ENCODE data around the gene FNDC3B. TPM values are rescaled to one million over a fixed set of nuclear protein-coding genes. Genes with fewer than 3 reads are reported as not detected.

The FNDC3B gene
- total and polyA plus RNA-seq, 2 of the 8 experiments (the other 6 are each of a cell fraction or from before 2014, with no cell fraction given): 14.1 to 44.4 TPM

DNA sequence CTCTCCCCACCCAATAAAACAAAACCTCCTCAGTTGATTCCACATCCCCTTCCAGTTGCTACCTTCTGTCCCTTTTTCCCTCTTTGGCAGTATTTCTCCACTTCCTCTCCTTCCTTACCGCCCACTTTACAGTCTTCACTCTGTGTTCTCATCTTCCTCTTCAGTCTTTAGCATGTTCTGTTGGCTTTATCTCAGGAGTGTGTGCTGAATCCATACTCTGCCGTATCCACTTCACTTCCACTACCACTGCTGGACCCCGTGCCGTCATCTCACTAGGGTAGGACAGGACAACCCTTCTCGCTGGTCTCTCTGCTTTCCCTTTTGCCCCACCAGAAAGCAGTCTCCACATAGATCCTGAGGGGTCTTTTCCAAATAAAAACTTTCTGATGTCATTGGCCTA is 74.3 kb downstream of the FNDC3B start:
- Histone ChIP-seq H3K18ac (ENCODE audit: extremely low read depth, low read length) (no peak overlapping the region), H4K8ac (ENCODE audit: extremely low read depth, insufficient read depth, low read length) (no peak overlapping the region), H2BK5ac (ENCODE audit: low read depth, low read length) (peak overlapping the region; percentile 22; the same call in 1 of the 2 replicates), H2AFZ (ENCODE audit: low read length) (no peak overlapping the region), H3K36me3 (ENCODE audit: control insufficient read depth in 2 of 4, insufficient read depth in 4 of 4, low read length in 3 of 4) (peaks cover 0 to 17% (median 11%) of the 10 kb centered on the region in 4 experiments; a peak in 5 of 8 replicates), H3K79me2 (ENCODE audit: control insufficient read depth in 1 of 2, insufficient read depth in 2 of 2, low read length in 2 of 2) (peaks cover 0 to 33% of the 10 kb centered on the region in 2 experiments), H3K23ac (ENCODE audit: insufficient read length) (no peak overlapping the region), H4K5ac (ENCODE audit: insufficient read length, low read depth, low read length) (no peak overlapping the region), H3K27me3 (replicated peaks in 1 of 4; ENCODE audit: control insufficient read depth in 3 of 4, extremely low read depth in 1 of 4, insufficient read depth in 3 of 4, low read length in 3 of 4) (no peaks in the 10 kb centered on the region), H2BK20ac (ENCODE audit: low read length) (no peak overlapping the region), H3K27ac (ENCODE audit: low read depth, low read length) (no peak overlapping the region), H3K4me1 (replicated peaks in 1 of 4; ENCODE audit: control insufficient read depth in 3 of 4, insufficient read depth in 4 of 4, low read length in 3 of 4) (peaks cover 0 to 9% (median 4%) of the 10 kb centered on the region in 4 experiments; a peak in 2 of 7 replicates), H2AK5ac (ENCODE audit: low read depth, low read length) (no peak overlapping the region), H3K56ac (replicated peaks; ENCODE audit: insufficient read length, low read depth, low read length) (no peak overlapping the region), H3K23me2 (ENCODE audit: low read depth, low read length) (no peaks in the 10 kb centered on the region), H3K9me3 (ENCODE audit: insufficient read depth in 2 of 2, low read depth in 1 of 2, low read length in 1 of 2) (no peaks in the 10 kb centered on the region), H3K9ac (replicated peaks in 1 of 4; ENCODE audit: extremely low read depth in 1 of 4, low read depth in 3 of 4, low read length in 3 of 4) (no peak overlapping the region), H3K4me3 (ENCODE audit: extremely low read depth in 1 of 4, insufficient read depth in 2 of 4, low read depth in 3 of 4, low read length in 4 of 4) (no peak overlapping the region), H2BK15ac (ENCODE audit: low read length) (no peak overlapping the region), H3K4ac (replicated peaks; ENCODE audit: insufficient read length, low read depth, low read length) (no peak overlapping the region), H3K14ac (ENCODE audit: insufficient read length) (no peak overlapping the region), H2BK120ac (replicated peaks; ENCODE audit: low read depth, low read length) (no peak overlapping the region), H4K91ac (replicated peaks; ENCODE audit: insufficient read length, low read length) (no peak overlapping the region), H4K20me1 (replicated peaks in 1 of 2; ENCODE audit: control insufficient read depth in 1 of 2, insufficient read depth in 2 of 2, low read length in 2 of 2) (no peaks in the 10 kb centered on the region), H3K79me1 (ENCODE audit: low read depth, low read length) (no peaks in the 10 kb centered on the region; the same call in 1 of the 2 replicates), H2BK12ac (ENCODE audit: low read depth, low read length) (no peak overlapping the region; the same call in 1 of the 2 replicates), H3K4me2 (ENCODE audit: insufficient read depth in 1 of 2, low read depth in 2 of 2, low read length in 2 of 2) (no peak overlapping the region)
- FAIRE-seq (no peak), DNase-seq (ENCODE audit: low read depth in 1 of 2, low spot score in 2 of 2) (no peak)
- CTCF ChIA-PET (ENCODE audit: partially characterized antibody): interaction anchor here (1.0 kb wide), 1 partner anchor 26 kb away, joined by 5 read pairs; no protein-coding TSS in a partner anchor
- WGBS, 2 experiments (ENCODE audit: extremely low coverage in 1 of 2, insufficient coverage in 1 of 2, insufficient read length in 1 of 2, insufficient replicate concordance in 2 of 2, low coverage in 1 of 2, low lambda C conversion rate in 2 of 2, missing lambda C conversion rate in 1 of 2): 83% methylated on average over 5 of the region's 5 CpGs; no CpG with 5 or more reads in 1 of the 2 experiments
- TF ChIP-seq SP4 (IDR thresholded peaks at IDR 0.05; ENCODE audit: low read length) (no peak), SRF (IDR thresholded peaks at IDR 0.05; ENCODE audit: low read depth, low read length) (no peak), SIN3A (conservative IDR thresholded peaks at IDR 0.05 in 1 of 2, IDR thresholded peaks at IDR 0.05 in 1 of 2; ENCODE audit: low read depth in 1 of 2, low read length in 2 of 2) (no peak), RNF2 (IDR thresholded peaks at IDR 0.05; ENCODE audit: borderline replicate concordance, low read depth, low read length, missing control alignments, poor library complexity, severe bottlenecking) (no peak)
- POLR2A ChIA-PET (ENCODE audit: partially characterized antibody): no interaction called here
